Measurements from ENCODE around the gene ABCC3.

The ABCC3 gene

DNA sequence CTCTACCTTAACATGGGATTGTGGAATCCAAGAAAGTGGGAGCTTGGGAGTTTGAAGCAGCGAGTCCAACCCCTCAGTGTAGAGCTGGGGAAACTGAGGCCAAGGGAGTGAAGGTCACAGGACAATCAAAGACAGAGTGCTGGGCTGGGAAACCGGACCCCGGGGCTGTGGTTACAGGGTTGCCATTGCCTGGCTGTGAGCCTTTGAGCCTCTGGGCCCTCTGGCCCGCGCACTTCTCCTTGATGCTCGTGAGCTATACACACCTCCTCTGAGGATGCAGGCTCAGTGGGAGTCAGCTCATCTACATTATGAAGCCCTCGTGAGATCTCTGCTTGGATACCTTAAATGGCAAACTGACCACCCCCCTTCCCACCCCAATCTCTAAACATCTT is 2.1 kb downstream of the ABCC3 start:
- H3K4me3 Mint-ChIP-seq = no peak overlapping the region
- DNase-seq (no peak), ATAC-seq (replicated peaks) (no peak)
- no peaks in the 10 kb centered on the region for H3K36me3 Mint-ChIP-seq (ENCODE audit: insufficient read depth)
- H3K9me3 Mint-ChIP-seq = no peaks in the 10 kb centered on the region
- peaks cover 7% of the 10 kb centered on the region in 2 donors for H3K4me1 Mint-ChIP-seq (ENCODE audit: low read depth in 2 of 2)
- H3K27ac Mint-ChIP-seq = no peak overlapping the region
- H3K27me3 Mint-ChIP-seq = peaks cover 55 to 79% of the 10 kb centered on the region in 2 donors

DNA sequence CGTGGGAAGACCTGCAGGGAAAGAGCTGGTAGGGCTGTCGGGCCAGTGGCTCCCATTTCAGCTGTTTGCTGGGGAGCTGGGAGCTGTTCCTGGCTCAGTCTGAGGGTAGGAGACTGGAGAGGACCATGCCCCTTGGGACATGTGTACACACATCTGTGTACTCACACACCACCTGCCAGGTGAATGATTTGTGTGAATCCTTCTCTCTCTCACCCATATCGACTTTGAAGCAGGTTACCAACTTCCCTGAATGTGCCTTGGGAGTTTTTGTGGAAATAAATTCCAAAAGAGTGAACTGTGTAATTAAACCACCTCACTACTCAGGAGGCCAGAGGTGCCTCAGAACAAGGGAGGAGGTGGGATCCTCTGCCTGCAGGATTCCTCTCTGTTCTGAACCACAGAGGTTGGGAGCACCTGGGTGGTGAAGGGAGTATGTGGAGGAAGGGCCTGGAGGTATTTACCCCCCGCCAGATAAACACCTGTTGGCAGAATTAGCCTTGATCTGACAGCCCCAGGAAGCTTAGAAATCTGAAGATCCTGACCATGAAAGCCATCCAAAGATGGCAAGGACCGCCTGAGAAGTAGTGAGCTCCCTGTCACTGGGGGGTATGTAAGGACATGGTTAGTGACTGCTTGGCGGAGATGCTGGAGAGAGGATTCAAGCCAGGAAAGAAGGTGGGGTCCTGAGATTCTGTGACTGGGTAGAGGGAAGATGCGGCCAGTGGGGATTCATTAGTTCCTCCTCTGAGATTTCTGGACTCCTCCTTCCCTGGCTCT is 3.3 kb downstream of the ABCC3 start:
- DNase-seq = no peak
- no peak for ATAC-seq (replicated peaks)
- peaks cover 5 to 7% of the 10 kb centered on the region in 2 donors for H3K4me1 Mint-ChIP-seq (ENCODE audit: low read depth in 2 of 2)
- H3K9me3 Mint-ChIP-seq = no peaks in the 10 kb centered on the region
- no peak overlapping the region for H3K4me3 Mint-ChIP-seq
- H3K27me3 Mint-ChIP-seq = peaks cover 42 to 79% of the 10 kb centered on the region in 2 donors
- H3K27ac Mint-ChIP-seq = no peak overlapping the region
- H3K36me3 Mint-ChIP-seq (ENCODE audit: insufficient read depth) = no peaks in the 10 kb centered on the region

DNA sequence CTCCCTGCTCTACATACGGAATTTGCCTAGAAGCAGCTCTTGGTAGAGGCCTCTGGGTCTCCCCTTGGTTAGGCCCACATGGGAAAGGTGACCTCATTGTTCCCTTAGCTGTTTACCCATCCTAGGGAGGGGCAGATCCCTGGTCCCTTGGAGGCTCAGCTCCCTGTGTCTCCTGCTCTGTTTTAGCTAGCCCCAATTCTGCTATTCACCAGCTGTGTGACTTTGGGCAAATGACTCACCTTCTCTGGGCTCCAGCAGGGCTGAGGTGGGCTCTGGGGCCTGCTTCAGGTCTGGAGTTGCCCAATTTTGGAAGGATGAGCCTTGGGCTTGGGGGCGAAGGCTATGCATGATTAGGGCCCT is 3.9 kb downstream of the ABCC3 start:
- DNase-seq (no peak), ATAC-seq (replicated peaks) (no peak)
- peaks cover 5% of the 10 kb centered on the region in 2 donors for H3K4me1 Mint-ChIP-seq (ENCODE audit: low read depth in 2 of 2)
- no peak overlapping the region for H3K27ac Mint-ChIP-seq
- peaks cover 37 to 79% of the 10 kb centered on the region in 2 donors for H3K27me3 Mint-ChIP-seq
- H3K9me3 Mint-ChIP-seq = no peaks in the 10 kb centered on the region
- H3K4me3 Mint-ChIP-seq = no peak overlapping the region
- H3K36me3 Mint-ChIP-seq (ENCODE audit: insufficient read depth) = no peaks in the 10 kb centered on the region

DNA sequence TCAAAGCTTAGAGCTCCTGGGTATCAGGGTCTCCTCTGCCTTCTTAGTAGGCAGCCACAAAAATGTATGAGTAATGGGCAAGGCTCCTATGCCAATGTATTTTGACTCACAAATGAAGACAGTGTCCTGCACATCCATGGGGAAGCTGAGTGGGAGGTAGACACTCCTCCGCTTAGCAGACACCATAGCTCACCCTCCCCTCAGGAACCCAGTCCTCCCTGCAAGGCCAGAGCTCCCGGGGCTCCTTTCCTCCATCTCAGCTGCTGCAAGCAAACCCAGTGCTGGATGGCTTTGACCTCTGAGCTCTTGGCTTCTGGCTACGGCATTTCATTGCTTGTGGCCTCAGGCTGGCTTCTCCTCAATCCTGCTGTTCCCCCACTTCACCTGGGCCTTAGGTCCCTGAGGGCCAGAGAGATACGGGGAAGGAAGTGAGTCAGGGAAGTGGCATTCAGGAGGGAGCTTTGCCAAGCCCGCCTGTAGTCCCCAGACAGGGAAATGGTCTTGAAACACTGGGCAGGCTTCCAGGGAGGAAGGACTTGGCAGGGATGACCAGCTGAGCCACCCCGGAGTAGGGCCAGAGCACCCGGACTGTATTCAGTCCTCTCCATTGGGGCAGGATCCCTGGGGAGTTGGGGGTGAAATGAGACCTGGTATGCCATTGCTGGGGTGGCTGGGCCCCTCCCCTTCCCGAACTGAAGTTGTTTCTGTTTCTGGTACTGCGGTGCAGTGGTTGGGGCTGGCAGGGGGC is 4.5 kb downstream of the ABCC3 start:
- ATAC-seq (replicated peaks) (no peak), DNase-seq (no peak)
- Mint-ChIP-seq H3K27ac (no peak overlapping the region), H3K4me1 (ENCODE audit: low read depth in 2 of 2) (peaks cover 4 to 5% of the 10 kb centered on the region in 2 donors), H3K4me3 (no peak overlapping the region), H3K27me3 (peaks cover 31 to 79% of the 10 kb centered on the region in 2 donors), H3K36me3 (ENCODE audit: insufficient read depth) (no peaks in the 10 kb centered on the region), H3K9me3 (no peaks in the 10 kb centered on the region)

DNA sequence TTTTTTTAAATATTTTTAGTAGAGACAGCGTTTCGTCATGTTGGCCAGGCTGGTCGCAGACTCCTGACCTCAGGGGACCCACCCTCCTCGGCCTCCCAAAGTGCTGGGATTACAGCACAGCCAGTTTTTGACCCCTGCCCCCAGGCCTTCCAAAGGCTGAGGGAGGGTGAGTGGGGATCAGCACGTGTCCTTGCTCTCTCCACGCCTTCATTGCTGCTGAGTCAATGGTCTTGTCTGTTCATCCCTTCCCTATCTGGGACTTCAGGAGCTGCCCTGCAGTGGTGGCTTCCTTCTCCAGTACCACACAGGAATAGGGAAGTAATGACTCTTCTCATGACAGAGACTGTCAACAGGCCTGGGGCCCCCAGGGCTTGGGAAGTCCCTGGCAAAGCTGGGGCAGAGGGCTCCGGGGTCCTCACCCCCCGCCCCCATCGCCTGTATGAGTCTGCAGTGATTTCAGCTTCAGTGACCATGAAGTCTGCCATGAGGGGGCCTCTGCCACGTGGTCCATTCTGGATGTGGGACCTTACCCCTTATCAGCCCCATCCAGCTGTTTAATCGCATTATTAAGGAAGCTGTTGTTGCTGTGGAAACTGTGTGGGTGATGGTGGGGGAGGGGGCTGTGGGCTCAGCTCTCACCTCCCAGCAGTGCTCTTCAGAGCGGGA is 6.1 kb downstream of the ABCC3 start:
- Mint-ChIP-seq H3K9me3 (no peaks in the 10 kb centered on the region), H3K4me1 (ENCODE audit: low read depth in 2 of 2) (peaks cover 4 to 5% of the 10 kb centered on the region in 2 donors), H3K27me3 (peaks cover 27 to 70% of the 10 kb centered on the region in 2 donors), H3K36me3 (ENCODE audit: insufficient read depth) (no peaks in the 10 kb centered on the region), H3K4me3 (no peak overlapping the region), H3K27ac (no peak overlapping the region)
- ATAC-seq (replicated peaks) = no peak
- DNase-seq = no peak

DNA sequence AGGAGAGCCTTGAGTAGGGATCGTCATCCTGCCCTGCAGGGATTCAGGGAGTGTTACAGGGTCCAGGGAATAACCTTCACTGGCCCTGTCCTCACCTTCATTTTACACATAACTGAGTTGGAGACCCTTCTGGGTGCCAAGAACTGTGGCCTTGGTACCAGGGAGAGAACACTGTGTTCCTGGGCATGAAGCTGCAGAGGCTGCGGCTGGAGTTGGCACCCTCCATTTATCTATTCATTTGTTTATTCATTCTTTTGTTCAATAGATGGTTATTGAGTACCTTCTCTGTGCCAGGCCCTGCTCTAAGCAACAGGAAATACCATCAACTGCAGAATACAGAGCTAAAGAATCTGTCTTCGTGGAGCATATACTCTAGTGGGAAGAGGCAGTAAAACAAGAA is 6.7 kb downstream of the ABCC3 start:
- H3K9me3 Mint-ChIP-seq = no peaks in the 10 kb centered on the region
- H3K27ac Mint-ChIP-seq = no peak overlapping the region
- peaks cover 0 to 5% of the 10 kb centered on the region in 2 donors for H3K4me1 Mint-ChIP-seq (ENCODE audit: low read depth in 2 of 2)
- DNase-seq (no peak), ATAC-seq (replicated peaks) (no peak)
- H3K36me3 Mint-ChIP-seq (ENCODE audit: insufficient read depth) = no peaks in the 10 kb centered on the region
- peaks cover 25 to 70% of the 10 kb centered on the region in 2 donors for H3K27me3 Mint-ChIP-seq
- no peak overlapping the region for H3K4me3 Mint-ChIP-seq

DNA sequence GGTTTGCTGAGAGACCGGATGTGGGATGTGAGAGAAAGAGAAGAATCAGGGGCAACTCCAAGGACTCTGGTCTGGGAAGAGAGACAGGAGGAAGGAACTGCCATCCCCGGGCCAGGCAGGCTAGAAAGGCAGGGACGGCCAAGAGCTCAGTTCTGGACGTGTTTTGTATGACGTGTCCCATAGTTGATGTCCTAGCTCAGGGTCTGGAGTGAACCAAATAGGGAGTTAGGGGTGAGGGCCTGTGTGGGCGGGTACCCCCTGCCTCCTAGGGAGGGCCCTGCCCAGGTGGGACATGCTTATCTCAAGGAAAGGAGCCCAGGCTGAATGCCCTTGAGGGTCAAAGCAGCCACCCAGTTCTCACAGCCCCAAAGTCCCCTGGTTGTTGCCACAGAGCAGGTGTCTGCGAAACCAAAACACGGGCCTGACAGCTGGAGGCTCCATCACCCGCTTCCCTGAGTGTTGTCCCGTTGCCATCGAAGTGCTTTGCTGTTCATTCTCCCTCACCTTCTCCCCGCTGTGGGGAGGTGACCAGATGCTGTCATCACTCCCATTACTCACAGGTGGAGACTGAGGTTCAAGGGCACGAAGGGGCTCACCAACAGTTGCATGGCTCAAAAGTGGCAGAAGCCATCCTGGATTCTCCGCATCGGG is 7.5 kb downstream of the ABCC3 start:
- Mint-ChIP-seq H3K36me3 (ENCODE audit: insufficient read depth) (no peaks in the 10 kb centered on the region), H3K9me3 (no peaks in the 10 kb centered on the region), H3K27me3 (peaks cover 20 to 70% of the 10 kb centered on the region in 2 donors), H3K27ac (no peak overlapping the region), H3K4me1 (ENCODE audit: low read depth in 2 of 2) (peaks cover 0 to 5% of the 10 kb centered on the region in 2 donors), H3K4me3 (no peak overlapping the region)
- ATAC-seq (replicated peaks) = no peak
- DNase-seq = no peak

DNA sequence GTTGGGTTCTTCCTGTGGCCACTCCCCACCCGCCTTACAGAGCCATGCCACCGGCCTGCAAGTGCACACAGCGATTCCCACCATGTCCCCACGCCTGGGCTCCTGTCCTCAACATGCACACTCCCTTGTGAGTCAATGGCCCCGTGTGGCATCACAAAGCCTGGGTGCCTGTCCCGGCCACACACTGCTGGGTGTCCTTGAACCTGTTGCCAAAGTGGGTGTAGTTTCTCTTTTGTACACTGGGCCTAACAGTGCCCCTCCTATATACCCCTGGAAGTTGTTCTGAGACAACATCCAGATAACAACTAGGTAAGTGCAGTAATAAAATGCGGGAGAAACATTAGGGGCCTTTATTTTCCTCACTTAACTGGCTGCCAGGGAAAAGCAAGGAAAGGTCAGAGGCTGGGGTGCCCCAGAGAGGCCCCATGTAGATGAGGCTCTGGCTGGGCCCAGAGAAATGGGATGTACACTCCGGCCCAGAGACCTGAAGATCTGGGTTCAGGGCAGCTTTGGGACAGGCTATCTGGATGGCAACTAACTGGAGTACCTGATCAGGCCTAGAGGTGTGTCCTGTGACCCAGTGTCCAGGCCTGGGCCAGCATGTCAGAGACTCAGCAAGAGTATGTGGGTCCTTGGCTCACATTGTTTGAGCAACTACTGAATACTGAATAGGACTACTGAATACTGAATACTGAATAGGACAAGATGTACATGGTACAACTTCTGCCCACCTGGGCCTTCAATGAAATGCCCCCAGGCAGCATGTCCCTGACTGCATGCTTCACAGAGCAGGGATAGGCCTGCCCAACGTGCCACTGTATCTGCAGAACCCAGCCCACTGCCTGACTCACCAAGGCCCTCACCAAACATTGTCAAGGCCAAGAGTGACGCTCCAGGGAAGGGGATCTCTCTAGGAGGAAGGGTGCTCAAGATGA is 8.3 kb downstream of the ABCC3 start:
- Mint-ChIP-seq H3K36me3 (ENCODE audit: insufficient read depth) (no peaks in the 10 kb centered on the region), H3K4me3 (no peak overlapping the region), H3K27ac (no peak overlapping the region), H3K27me3 (peaks cover 20 to 67% of the 10 kb centered on the region in 2 donors), H3K9me3 (no peaks in the 10 kb centered on the region), H3K4me1 (ENCODE audit: low read depth in 2 of 2) (no peaks in the 10 kb centered on the region)
- ATAC-seq (replicated peaks) (no peak), DNase-seq (no peak)

DNA sequence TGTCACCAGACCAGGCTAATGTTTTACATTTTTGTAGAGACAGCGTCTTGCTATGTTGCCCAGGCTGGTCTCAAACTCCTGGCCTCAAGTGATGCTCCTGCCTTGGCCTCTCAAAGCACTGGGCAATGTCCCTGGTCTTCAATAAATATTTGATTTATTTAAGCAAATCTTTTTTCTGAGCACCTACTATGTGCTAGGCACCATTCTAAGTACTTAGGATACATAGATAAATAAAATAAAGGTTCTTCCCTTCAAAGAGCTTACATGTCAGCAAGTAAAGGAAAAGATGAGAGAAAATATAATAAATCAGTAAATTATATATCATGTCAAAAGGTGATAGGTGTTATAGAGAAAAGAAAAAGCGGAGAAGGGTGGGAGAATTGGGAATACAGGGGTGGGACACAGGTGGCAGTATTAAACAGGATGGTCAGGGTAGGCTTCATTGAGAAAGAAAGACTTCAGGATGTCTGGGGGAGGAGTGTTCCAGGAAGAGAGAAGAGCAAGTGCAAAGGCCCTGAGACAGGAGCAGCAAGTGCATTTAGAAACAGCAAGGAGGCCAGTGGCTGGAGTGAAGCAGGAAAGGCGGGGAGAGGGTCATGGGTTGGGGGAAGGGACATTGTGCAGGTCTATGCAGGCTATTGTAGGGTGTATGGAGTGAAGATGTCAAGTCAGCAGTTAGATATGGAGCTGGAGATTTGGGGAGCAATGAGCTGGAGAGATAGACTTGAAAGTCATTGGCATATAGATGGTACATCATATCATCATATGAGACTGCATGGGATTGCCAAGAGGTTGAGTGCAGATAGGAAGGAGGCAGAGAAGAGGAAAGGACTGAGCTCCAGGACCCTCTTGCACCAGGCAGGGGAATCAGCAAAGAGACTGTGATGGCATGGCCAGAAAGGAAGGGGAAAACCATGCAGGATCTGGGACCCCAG is 11.3 kb downstream of the ABCC3 start:
- ATAC-seq (replicated peaks) (no peak), DNase-seq (no peak)
- Mint-ChIP-seq H3K27ac (no peak overlapping the region), H3K27me3 (peaks cover 21 to 52% of the 10 kb centered on the region in 2 donors), H3K36me3 (ENCODE audit: insufficient read depth) (no peaks in the 10 kb centered on the region), H3K9me3 (no peaks in the 10 kb centered on the region), H3K4me1 (ENCODE audit: low read depth in 2 of 2) (no peaks in the 10 kb centered on the region), H3K4me3 (no peak overlapping the region)

DNA sequence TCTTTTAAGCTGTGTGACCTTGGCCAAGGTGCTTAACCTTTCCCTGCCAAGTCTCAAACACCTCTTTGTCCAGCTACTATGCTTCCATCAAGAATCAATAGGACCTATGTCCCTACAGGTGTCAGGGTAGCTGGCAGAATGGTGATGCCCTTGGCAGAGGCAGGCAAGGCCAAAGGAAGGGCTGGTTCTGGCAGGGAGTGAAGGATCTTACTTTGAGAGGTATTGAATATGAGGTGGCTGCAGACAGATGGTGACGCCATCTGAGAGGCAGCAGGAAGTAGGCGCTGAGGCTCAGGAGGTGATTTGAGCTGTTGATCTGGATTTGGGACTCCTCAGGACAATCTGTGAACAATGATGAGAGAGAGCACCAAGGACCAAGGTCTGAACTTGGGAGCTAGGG is 12.5 kb downstream of the ABCC3 start:
- H3K27ac Mint-ChIP-seq = no peak overlapping the region
- no peak for ATAC-seq (replicated peaks)

DNA sequence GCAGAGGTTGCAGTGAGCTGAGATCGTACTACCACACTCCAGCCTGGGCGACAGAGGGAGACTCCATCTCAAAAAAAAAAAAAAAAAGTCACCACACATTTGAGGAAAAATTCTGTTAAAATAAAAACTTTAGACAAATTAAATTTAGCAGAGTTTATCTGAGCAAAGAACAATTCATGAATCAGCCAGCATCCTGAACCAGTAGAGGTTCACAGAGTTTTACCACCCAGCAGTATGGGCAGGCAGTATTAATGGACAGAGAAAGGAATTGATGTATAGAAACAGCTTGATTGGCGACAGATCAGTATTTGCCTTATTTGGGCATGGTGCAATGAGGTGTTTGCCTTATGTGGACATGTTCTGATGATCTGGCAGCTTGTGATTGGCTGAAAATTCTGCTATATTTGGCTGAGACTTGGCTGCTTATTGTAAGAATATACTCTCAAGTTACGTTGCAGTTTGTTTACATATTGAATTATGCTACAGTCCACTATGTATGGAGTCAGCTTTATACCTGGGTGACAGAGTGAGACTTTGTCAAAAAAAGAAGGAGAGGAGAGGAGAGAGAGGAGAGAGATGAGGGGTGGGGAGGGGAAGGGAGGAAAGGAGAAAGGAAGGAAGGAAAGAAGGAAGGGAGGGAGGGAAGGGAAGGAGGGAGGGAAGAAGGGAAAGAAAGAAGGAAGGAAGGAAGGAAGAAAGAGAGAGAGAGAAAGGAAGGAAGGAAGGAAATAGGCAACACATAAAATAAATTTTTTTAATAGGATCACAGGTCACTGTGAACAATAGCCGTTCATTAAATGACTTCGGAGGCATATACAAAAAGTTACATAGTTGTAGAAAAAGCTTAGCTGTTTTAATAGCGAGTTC is 14.6 kb downstream of the ABCC3 start:
- Mint-ChIP-seq H3K27me3 (peaks cover 20 to 21% of the 10 kb centered on the region in 2 donors), H3K4me3 (no peak overlapping the region), H3K4me1 (ENCODE audit: low read depth in 2 of 2) (no peaks in the 10 kb centered on the region), H3K36me3 (ENCODE audit: insufficient read depth) (no peaks in the 10 kb centered on the region), H3K27ac (no peak overlapping the region), H3K9me3 (no peaks in the 10 kb centered on the region)
- DNase-seq (no peak), ATAC-seq (replicated peaks) (no peak)

More for the DNA sequence above, 12.5 kb downstream of the ABCC3 start:
- Mint-ChIP-seq H3K27me3 (peaks cover 21 to 40% of the 10 kb centered on the region in 2 donors), H3K4me1 (ENCODE audit: low read depth in 2 of 2) (no peaks in the 10 kb centered on the region), H3K4me3 (no peak overlapping the region), H3K9me3 (no peaks in the 10 kb centered on the region), H3K36me3 (ENCODE audit: insufficient read depth) (no peaks in the 10 kb centered on the region)
- DNase-seq = no peak

Measured in effector memory CD8-positive, alpha-beta T cell (primary cell).